Measurements from ENCODE around the gene VIT.

The VIT gene

GRCh38 chr2:36678856-36679255 lies 17.7 kb upstream of the VIT start:
- no peak for TF ChIP-seq CTCF (IDR thresholded peaks at IDR 0.05)

- no peak for TF ChIP-seq CTCF (IDR thresholded peaks at IDR 0.05)
These were observed 16.5 kb upstream of the VIT start for GRCh38 chr2:36680012-36680411.

- TF ChIP-seq CTCF (IDR thresholded peaks at IDR 0.05): no peak
These were observed 13.9 kb upstream of the VIT start for GRCh38 chr2:36682562-36682961.

- no peak for TF ChIP-seq CTCF (IDR thresholded peaks at IDR 0.05)
These were observed 13.5 kb upstream of the VIT start for GRCh38 chr2:36683002-36683401.

GRCh38 chr2:36692121-36692520 lies 4.4 kb upstream of the VIT start:
- TF ChIP-seq CTCF (IDR thresholded peaks at IDR 0.05): no peak

- no peak for TF ChIP-seq CTCF (IDR thresholded peaks at IDR 0.05)
These were observed 2.7 kb upstream of the VIT start for GRCh38 chr2:36693825-36694224.

- TF ChIP-seq CTCF (IDR thresholded peaks at IDR 0.05): no peak
These were observed 626 bp upstream of the VIT start for GRCh38 chr2:36695746-36696415.
